Dermis microvascular lymphatic vessel endothelial cell (primary cell): ENCODE data around the gene ZNF616. TPM values are rescaled to one million over a fixed set of nuclear protein-coding genes. Genes with fewer than 3 reads are reported as not detected.
"Not testable (repeated sequence)": the region's sequence is repeated elsewhere in the genome, so short reads cannot be mapped to it uniquely, and the experiment has no call there.

Experiments
- DNase-seq, 2 donors: peaks; one replicate each; pipeline versions ENCODE4 v3.0.0 to v3.0.0-alpha.2; 2010; ENCODE audit warnings: low read depth in 2 of 2
- total RNA-seq: library from RNA; depleted of rRNA; stranded (reverse); fragments of >200 nt; gene quantifications from 2 replicates; pipeline ENCODE4 v1.2.1, GENCODE V29; 2014

ZNF616 gene
- total RNA-seq, 1 donor from 2014 or later, result 5.4 TPM

GRCh38 chr19:52110780-52111179 lies 29.0 kb downstream of the ZNF616 start:
- DNase-seq, result no peak

DNA sequence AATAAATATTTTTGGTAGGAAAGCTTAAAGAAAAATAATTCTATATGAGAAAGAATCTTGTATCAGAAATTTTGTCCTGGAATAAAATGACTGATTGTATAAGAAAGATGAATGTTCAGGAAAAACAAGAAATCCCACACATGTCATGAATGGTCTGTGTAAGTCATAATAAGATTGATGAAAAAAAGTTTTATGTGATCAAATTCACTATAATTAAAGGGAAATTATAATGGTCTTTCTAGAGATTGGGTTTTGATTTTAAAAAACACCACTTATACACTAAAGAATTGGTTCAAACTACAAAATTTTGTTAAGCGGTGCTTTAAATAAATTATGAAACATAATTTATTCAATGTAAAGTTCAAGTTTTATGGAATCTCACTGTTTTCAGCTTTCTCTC lies 37.0 kb downstream of the ZNF616 start:
- no peak for DNase-seq

DNA sequence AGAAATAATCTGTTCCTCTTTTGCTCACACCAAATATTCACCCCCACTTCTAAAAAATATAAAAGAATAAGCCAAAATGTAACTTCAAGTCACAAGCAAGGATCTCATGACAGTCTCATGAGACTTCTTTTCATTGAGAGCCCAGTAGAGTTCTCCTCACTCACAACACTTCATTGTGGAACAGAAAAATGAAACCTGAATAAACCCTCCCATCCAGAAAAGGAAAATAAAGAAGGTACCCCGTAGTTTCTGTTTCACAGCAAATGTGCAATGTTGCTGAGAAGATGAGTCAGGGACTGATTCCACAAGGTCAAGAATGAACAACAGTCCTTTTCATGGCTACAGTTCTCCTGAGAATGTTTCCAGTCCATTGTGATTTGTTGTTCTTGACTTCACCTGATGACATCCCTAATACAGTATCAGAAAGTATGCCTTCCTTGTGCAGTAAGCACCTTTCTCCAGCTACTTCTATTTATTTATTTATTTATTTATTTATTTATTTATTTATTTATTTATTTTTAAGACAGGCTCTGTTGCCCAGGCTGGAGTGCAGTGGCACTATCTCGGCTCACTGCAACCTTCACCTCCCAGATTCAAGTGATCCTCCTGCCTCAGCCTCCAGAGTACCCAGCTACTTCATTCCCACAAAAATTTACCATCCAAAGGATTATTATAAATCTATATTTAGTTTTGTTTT lies 37.7 kb downstream of the ZNF616 start:
- DNase-seq, result no peak

DNA sequence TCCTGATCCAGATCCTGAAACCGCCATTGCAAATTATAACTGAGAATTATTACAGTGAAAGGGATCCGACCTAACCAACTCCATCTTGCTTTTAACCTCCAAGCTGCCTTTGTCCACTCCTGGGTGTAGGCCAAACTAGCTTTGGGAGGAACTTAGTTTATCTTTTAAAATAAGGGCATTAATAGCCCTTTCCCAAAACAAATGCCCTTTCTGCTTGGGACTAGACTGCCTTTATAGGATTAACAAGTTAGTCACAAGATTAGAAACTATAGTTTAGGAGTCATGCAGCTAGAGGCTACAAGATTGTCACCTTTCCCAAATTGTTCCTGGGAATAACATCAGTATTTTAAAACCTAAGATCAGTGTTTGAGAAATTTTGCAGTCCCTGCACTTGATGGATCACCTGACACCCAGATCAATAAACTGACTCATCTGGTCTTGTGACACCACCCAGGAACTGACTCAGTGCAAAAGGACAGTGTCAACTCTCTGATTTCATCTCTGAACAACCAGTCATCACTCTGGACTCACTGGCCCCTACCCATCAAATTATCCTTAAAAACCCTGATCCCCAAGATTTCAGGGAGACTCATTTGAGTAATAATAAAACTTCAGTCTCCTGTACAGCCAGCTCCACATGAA lies 40.1 kb downstream of the ZNF616 start:
- no peak for DNase-seq

GRCh38 chr19:52096416-52096815 lies 43.3 kb downstream of the ZNF616 start:
- not testable (repeated sequence) for DNase-seq

DNA sequence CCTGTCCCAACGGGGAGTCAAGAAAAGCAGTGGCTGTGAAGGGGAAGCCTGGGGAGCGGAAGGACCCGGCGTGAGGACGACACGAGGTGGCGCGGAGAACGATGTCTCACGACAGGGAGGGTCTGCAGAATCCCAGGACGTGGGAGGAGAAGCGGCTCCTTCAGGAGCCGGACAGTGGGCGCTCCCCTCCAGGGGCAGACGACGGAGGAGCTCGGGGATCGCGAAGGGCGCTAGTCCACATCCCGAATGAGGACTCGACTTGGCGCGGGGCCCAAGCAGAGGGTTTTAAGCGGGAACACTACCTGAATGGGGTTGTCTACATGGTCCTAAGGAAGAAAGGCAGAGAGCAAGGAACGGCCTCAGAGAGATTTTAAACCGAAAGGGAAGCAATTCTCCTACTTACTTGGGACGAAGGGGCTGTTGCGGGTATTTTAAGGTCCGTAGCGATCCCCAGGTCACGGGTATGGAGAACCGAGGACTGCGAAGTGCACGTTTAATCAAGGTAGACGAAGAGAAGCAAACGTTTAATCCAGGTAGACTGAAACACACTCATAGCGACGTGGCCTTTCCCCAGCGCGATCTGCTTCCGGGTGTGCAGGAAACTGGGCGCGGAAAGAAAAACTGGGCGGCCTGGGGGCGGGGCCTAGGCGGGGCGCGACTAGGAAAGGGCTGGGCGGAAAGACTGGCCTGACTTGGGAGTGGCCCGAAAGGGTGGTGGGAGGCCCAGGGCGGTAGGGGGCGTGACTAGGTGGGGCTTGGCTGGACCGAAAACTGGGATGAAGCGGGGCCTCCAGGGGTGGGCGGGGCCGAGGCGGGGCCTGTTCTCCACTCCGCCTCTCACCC lies 44.3 kb downstream of the ZNF616 start, which contains the start of gene ZNF841:
TSS of gene ZNF841 (minus strand) at position 594 of the 843 bp plus-strand sequence. CDS start 10,964 bp downstream, outside the sequence.
- peak; percentile 85 to 94 for DNase-seq

DNA sequence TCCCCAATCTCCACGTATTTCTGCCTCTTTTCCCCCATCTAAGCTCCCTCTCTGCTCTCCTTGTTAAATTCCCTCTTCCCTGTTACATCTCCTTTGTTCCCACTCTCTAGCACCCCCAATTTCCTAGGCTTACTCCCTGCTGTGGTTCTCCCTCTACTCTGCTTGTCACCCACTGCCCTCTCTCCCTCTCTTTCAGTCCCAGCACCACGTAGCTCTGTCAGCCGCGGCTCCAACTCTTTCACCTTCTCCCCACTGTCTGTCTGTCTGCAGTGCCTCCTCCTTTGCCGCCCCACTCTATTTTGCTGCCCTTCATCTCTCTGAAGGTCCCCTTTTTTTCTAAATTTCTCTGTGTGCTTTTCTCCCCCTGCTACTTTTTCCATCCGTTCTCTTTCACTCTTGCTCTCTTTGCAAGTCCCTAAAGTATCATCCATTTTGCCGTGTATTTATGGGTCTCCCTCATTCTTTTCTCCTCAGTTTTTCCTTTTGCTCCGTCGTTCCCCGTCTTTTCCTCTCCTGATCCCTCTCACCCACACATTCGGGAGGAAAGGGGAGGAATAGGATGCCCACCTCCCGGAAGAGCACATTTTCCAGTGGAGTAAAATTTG lies 45.1 kb downstream of the ZNF616 start:
- DNase-seq, result peak in 1 of 2 donors; percentile 6

DNA sequence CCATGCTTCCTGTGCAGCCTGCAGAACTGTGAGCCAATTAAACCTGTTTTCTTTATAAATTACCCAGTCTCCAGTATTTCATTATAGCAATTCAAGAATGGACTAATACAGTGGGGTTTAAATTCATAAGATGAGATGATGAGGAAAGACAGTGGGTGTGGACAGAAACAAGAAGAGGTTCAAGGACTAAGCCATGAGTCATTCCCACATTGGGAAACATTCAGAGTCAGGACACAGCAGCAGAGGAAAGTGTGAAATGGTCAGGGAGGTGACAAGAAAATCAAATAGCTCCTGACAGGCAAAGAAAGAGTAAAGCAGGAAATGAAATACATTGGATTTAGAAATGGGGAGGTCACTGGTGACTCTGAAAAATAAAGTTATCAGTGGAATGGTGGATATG lies 53.3 kb downstream of the ZNF616 start:
- DNase-seq, result no peak

DNA sequence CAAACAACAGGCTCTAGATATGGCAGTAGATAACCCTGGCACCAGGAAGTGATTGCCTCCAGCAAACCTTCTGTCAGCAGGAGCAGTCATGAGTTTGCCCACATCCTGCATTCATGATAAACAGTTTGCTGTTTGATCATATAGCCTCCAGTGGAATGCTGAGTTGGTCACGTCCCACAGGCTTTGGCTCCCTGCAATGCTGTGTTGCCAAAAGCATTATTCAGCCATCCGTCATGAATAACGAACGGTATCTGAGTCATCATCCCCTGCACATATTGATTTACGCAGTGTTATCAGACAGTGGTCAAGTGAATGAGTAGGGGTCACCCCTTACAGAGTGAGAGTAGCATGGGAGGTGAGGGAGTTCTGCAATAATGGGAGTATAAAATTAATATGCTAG lies 69.2 kb downstream of the ZNF616 start:
- no peak for DNase-seq

GRCh38 chr19:52069653-52070052 lies 70.1 kb downstream of the ZNF616 start:
- DNase-seq, result no peak

GRCh38 chr19:52066258-52066863 lies 73.4 kb downstream of the ZNF616 start:
- DNase-seq, result no peak

DNA sequence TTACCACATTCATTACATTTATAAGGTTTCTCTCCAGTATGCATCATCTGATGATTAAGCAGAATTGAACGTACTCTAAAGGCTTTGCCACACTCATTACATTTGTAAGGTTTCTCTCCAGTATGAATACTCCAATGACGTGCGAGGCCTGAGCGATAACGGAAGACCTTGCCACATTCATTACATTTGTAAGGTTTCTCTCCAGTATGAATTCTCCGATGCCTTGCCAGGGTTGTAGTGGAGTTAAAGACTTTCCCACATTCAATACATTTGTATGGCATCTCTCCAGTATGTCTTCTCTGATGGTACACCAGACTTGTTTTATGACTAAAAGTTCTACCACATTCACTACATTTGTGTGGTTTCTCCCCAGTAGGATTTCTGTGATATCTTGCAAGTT lies 74.3 kb downstream of the ZNF616 start:
- DNase-seq, result no peak

Other genes starting within 250 kb of the ZNF616 start
- gene ZNF649, start 234.9 kb downstream of the ZNF616 start, total RNA-seq, result 5.8 and 9.1 TPM in 2 replicates
- gene ZNF613, start 212.5 kb downstream of the ZNF616 start, total RNA-seq, result 6.9 and 8.1 TPM in 2 replicates
- gene ZNF350, start 153.1 kb downstream of the ZNF616 start, total RNA-seq, result 7.1 and 8.5 TPM in 2 replicates
- 5.4 and 9.5 TPM in 2 replicates for gene ZNF615, start 131.7 kb downstream of the ZNF616 start, total RNA-seq
- 8.3 and 9.4 TPM in 2 replicates for gene ZNF614, start 111.6 kb downstream of the ZNF616 start, total RNA-seq
- gene ZNF432, start 91.1 kb downstream of the ZNF616 start, total RNA-seq, result 4.5 and 4.9 TPM in 2 replicates
- gene ZNF841, start 44.2 kb downstream of the ZNF616 start, total RNA-seq, result 6.8 and 8.2 TPM in 2 replicates
- gene ZNF836, start 31.7 kb upstream of the ZNF616 start, total RNA-seq, result 7.5 and 7.8 TPM in 2 replicates
- 95.0 and 163 TPM in 2 replicates for gene PPP2R1A, start 50.1 kb upstream of the ZNF616 start, total RNA-seq
- gene ZNF766, start 129.6 kb upstream of the ZNF616 start, total RNA-seq, result 5.4 and 10.4 TPM in 2 replicates
- gene ZNF480, start 157.2 kb upstream of the ZNF616 start, total RNA-seq, result 3.2 and 5.2 TPM in 2 replicates
- gene ZNF610, start 196.3 kb upstream of the ZNF616 start, total RNA-seq, result 1.7 and 2.0 TPM in 2 replicates
- 18.0 and 19.0 TPM in 2 replicates for gene ZNF880, start 230.0 kb upstream of the ZNF616 start, total RNA-seq